ENCODE data around the gene CLRN1. TPM values are rescaled to one million over a fixed set of nuclear protein-coding genes. Genes with fewer than 3 reads are reported as not detected.

CLRN1 gene
- total and polyA plus RNA-seq, 4 donors: not detected

GRCh38 chr3:150920236-150920635 lies 52.3 kb downstream of the CLRN1 start:
- Histone ChIP-seq H3K4me1 (ENCODE audit: control insufficient read depth in 1 of 2, insufficient read depth in 2 of 2, low read length in 2 of 2) (no peaks in the 10 kb centered on the region), H3K4me3 (ENCODE audit: low read length in 2 of 2) (no peak overlapping the region), H3K27ac (ENCODE audit: low read depth in 1 of 2, low read length in 2 of 2) (no peak overlapping the region), H3K9me3 (ENCODE audit: control insufficient read depth, low read length) (no peaks in the 10 kb centered on the region), H3K27me3 (ENCODE audit: control insufficient read depth in 1 of 2, insufficient read depth in 2 of 2, low read length in 1 of 2) (no peaks in the 10 kb centered on the region), H3K36me3 (ENCODE audit: control insufficient read depth in 1 of 2, insufficient read depth in 2 of 2, low read length in 1 of 2) (no peaks in the 10 kb centered on the region)
- ATAC-seq (ENCODE audit: low FRiP score): no peak
- intact Hi-C loops (cut with DNase I): no loop called here
- 73 to 75% methylated on average over 2 of the region's 2 CpGs for WGBS, 2 donors
- DNase-seq: no peak

GRCh38 chr3:150917951-150918350 lies 54.6 kb downstream of the CLRN1 start:
- Histone ChIP-seq H3K27ac (ENCODE audit: low read depth in 1 of 2, low read length in 2 of 2) (no peak overlapping the region), H3K4me1 (ENCODE audit: control insufficient read depth in 1 of 2, insufficient read depth in 2 of 2, low read length in 2 of 2) (no peaks in the 10 kb centered on the region), H3K36me3 (ENCODE audit: control insufficient read depth in 1 of 2, insufficient read depth in 2 of 2, low read length in 1 of 2) (no peaks in the 10 kb centered on the region), H3K9me3 (ENCODE audit: control insufficient read depth, low read length) (no peaks in the 10 kb centered on the region), H3K27me3 (ENCODE audit: control insufficient read depth in 1 of 2, insufficient read depth in 2 of 2, low read length in 1 of 2) (no peaks in the 10 kb centered on the region), H3K4me3 (ENCODE audit: low read length in 2 of 2) (no peak overlapping the region)
- ATAC-seq (ENCODE audit: low FRiP score) (no peak), DNase-seq (no peak)
- WGBS, 2 donors: 20 to 27% methylated on average over 7 of the region's 7 CpGs
- intact Hi-C loops (cut with DNase I): no loop called here

- Histone ChIP-seq H3K36me3 (ENCODE audit: control insufficient read depth in 1 of 2, insufficient read depth in 2 of 2, low read length in 1 of 2) (no peaks in the 10 kb centered on the region), H3K9me3 (ENCODE audit: control insufficient read depth, low read length) (no peaks in the 10 kb centered on the region), H3K27me3 (ENCODE audit: control insufficient read depth in 1 of 2, insufficient read depth in 2 of 2, low read length in 1 of 2) (no peaks in the 10 kb centered on the region), H3K27ac (ENCODE audit: low read depth in 1 of 2, low read length in 2 of 2) (no peak overlapping the region), H3K4me1 (ENCODE audit: control insufficient read depth in 1 of 2, insufficient read depth in 2 of 2, low read length in 2 of 2) (no peaks in the 10 kb centered on the region), H3K4me3 (ENCODE audit: low read length in 2 of 2) (no peak overlapping the region)
- no peak for DNase-seq
- intact Hi-C loops (cut with DNase I): no loop called here
- 58 to 65% methylated on average over 4 of the region's 4 CpGs for WGBS, 2 donors
- ATAC-seq (ENCODE audit: low FRiP score): no peak
Measured at GRCh38 chr3:150913133-150913922, 59.2 kb downstream of the CLRN1 start.

DNA sequence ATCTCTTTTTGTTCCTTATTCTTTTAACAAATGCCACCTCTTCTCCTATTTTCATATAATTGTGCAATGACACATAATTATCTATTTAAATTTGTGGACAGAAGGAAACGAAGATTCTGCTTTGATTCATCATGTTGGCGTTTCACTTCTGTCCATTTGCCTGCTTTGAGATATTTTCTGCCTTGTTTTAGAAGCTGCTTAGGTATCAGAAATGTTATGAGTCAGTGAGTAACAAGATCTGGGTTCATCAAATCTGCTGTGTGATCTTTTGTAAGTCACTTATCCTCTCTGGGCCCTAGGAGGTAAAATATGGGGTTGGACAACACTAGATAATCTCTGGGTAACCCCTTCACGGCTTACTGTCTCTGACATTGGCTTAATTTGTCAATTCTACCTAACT lies 60.0 kb downstream of the CLRN1 start:
- H3K9me3 ChIP-seq (ENCODE audit: control insufficient read depth, low read length): no peaks in the 10 kb centered on the region
- H3K4me1 ChIP-seq (ENCODE audit: control insufficient read depth in 1 of 2, insufficient read depth in 2 of 2, low read length in 2 of 2): no peaks in the 10 kb centered on the region
- H3K36me3 ChIP-seq (ENCODE audit: control insufficient read depth in 1 of 2, insufficient read depth in 2 of 2, low read length in 1 of 2): no peaks in the 10 kb centered on the region
- ATAC-seq (ENCODE audit: low FRiP score): no peak
- no peak overlapping the region for H3K27ac ChIP-seq (ENCODE audit: low read depth in 1 of 2, low read length in 2 of 2)
- no peak overlapping the region for H3K4me3 ChIP-seq (ENCODE audit: low read length in 2 of 2)
- intact Hi-C loops (cut with DNase I): no loop called here
- H3K27me3 ChIP-seq (ENCODE audit: control insufficient read depth in 1 of 2, insufficient read depth in 2 of 2, low read length in 1 of 2): no peaks in the 10 kb centered on the region
- 82 to 84% methylated on average over 3 of the region's 3 CpGs for WGBS, 2 donors
- no peak for DNase-seq

DNA sequence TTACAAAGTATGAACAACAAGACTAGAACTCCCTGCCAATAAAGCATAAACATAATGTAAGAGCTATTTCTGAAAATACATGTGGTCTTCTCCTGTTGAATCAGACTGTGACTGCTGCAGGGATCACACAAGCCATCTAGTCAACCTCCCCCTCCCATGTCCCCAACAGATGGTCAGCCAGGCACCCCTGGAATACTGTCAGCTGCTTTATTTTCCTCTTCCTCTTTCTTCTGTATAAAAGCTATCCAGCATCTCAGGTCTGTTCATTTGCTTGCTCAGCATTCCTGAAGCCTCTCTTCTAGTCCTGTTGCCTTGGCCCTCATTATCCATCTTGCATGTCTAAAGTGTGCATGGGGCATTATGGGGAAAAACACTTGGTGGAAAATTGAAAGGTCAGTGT lies 60.8 kb downstream of the CLRN1 start:
- Histone ChIP-seq H3K36me3 (ENCODE audit: control insufficient read depth in 1 of 2, insufficient read depth in 2 of 2, low read length in 1 of 2) (no peaks in the 10 kb centered on the region), H3K4me3 (ENCODE audit: low read length in 2 of 2) (no peak overlapping the region), H3K27ac (ENCODE audit: low read depth in 1 of 2, low read length in 2 of 2) (no peak overlapping the region), H3K9me3 (ENCODE audit: control insufficient read depth, low read length) (peaks cover 1% of the 10 kb centered on the region), H3K4me1 (ENCODE audit: control insufficient read depth in 1 of 2, insufficient read depth in 2 of 2, low read length in 2 of 2) (no peaks in the 10 kb centered on the region), H3K27me3 (ENCODE audit: control insufficient read depth in 1 of 2, insufficient read depth in 2 of 2, low read length in 1 of 2) (no peaks in the 10 kb centered on the region)
- intact Hi-C loops (cut with DNase I): no loop called here
- ATAC-seq (ENCODE audit: low FRiP score) (no peak), DNase-seq (no peak)

DNA sequence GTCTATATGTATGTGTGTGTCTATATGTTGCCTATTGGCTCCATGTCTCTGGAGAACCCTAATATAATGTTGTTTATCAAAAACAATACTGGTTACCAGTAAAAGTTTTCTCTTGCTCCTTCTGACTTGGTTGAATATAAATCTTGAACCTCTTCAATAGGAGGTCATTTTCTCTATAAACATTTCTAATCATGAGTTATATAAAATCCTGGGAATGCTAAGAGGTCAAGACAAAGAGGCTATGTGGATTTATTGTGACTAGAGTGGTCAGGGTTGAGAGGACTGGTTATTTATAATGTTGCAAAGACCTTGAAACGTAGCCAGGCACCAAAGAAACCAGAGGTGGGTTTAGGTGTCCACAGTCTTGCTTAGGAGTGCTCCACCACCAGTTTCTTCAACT lies 66.1 kb downstream of the CLRN1 start:
- no peaks in the 10 kb centered on the region for H3K36me3 ChIP-seq (ENCODE audit: control insufficient read depth in 1 of 2, insufficient read depth in 2 of 2, low read length in 1 of 2)
- DNase-seq (no peak), ATAC-seq (ENCODE audit: low FRiP score) (no peak)
- H3K27ac ChIP-seq (ENCODE audit: low read depth in 1 of 2, low read length in 2 of 2): no peak overlapping the region
- no peak overlapping the region for H3K4me3 ChIP-seq (ENCODE audit: low read length in 2 of 2)
- H3K4me1 ChIP-seq (ENCODE audit: control insufficient read depth in 1 of 2, insufficient read depth in 2 of 2, low read length in 2 of 2): no peaks in the 10 kb centered on the region
- no peaks in the 10 kb centered on the region for H3K27me3 ChIP-seq (ENCODE audit: control insufficient read depth in 1 of 2, insufficient read depth in 2 of 2, low read length in 1 of 2)
- peaks cover 1% of the 10 kb centered on the region for H3K9me3 ChIP-seq (ENCODE audit: control insufficient read depth, low read length)
- WGBS, 2 donors: 48 to 64% methylated on average over 1 of the region's 1 CpG
- intact Hi-C loops (cut with DNase I): no loop called here

GRCh38 chr3:150905746-150906145 lies 66.8 kb downstream of the CLRN1 start:
- Histone ChIP-seq H3K27me3 (ENCODE audit: control insufficient read depth in 1 of 2, insufficient read depth in 2 of 2, low read length in 1 of 2) (no peaks in the 10 kb centered on the region), H3K36me3 (ENCODE audit: control insufficient read depth in 1 of 2, insufficient read depth in 2 of 2, low read length in 1 of 2) (no peaks in the 10 kb centered on the region), H3K27ac (ENCODE audit: low read depth in 1 of 2, low read length in 2 of 2) (no peak overlapping the region), H3K9me3 (ENCODE audit: control insufficient read depth, low read length) (peaks cover 1% of the 10 kb centered on the region), H3K4me3 (ENCODE audit: low read length in 2 of 2) (no peak overlapping the region), H3K4me1 (ENCODE audit: control insufficient read depth in 1 of 2, insufficient read depth in 2 of 2, low read length in 2 of 2) (no peaks in the 10 kb centered on the region)
- WGBS, 2 donors: 41 to 53% methylated on average over 1 of the region's 1 CpG
- DNase-seq (no peak), ATAC-seq (ENCODE audit: low FRiP score) (no peak)
- intact Hi-C loops (cut with DNase I): no loop called here

- ATAC-seq (ENCODE audit: low FRiP score) (no peak), DNase-seq (no peak)
- Histone ChIP-seq H3K4me1 (ENCODE audit: control insufficient read depth in 1 of 2, insufficient read depth in 2 of 2, low read length in 2 of 2) (no peaks in the 10 kb centered on the region), H3K36me3 (ENCODE audit: control insufficient read depth in 1 of 2, insufficient read depth in 2 of 2, low read length in 1 of 2) (no peaks in the 10 kb centered on the region), H3K27ac (ENCODE audit: low read depth in 1 of 2, low read length in 2 of 2) (no peak within 1 kb of the TSS), H3K4me3 (ENCODE audit: low read length in 2 of 2) (no peak within 1 kb of the TSS), H3K27me3 (ENCODE audit: control insufficient read depth in 1 of 2, insufficient read depth in 2 of 2, low read length in 1 of 2) (no peaks in the 10 kb centered on the region), H3K9me3 (ENCODE audit: control insufficient read depth, low read length) (peaks cover 1% of the 10 kb centered on the region)
- intact Hi-C loops (cut with DNase I): no loop called here
- WGBS, 2 donors: 78 to 79% methylated on average over 4 of the region's 4 CpGs
Measured at GRCh38 chr3:150905339-150905738, 67.2 kb downstream of the CLRN1 start, which contains the start of gene MINDY4B. Gene MINDY4B, minus strand, starts transcription at chr3:150905439. Its CDS starts 0 bp downstream, at chr3:150905439.

- Histone ChIP-seq H3K36me3 (ENCODE audit: control insufficient read depth in 1 of 2, insufficient read depth in 2 of 2, low read length in 1 of 2) (no peaks in the 10 kb centered on the region), H3K9me3 (ENCODE audit: control insufficient read depth, low read length) (peaks cover 1% of the 10 kb centered on the region), H3K4me1 (ENCODE audit: control insufficient read depth in 1 of 2, insufficient read depth in 2 of 2, low read length in 2 of 2) (no peaks in the 10 kb centered on the region), H3K27me3 (ENCODE audit: control insufficient read depth in 1 of 2, insufficient read depth in 2 of 2, low read length in 1 of 2) (no peaks in the 10 kb centered on the region), H3K4me3 (ENCODE audit: low read length in 2 of 2) (no peak overlapping the region), H3K27ac (ENCODE audit: low read depth in 1 of 2, low read length in 2 of 2) (no peak overlapping the region)
- ATAC-seq (ENCODE audit: low FRiP score) (no peak), DNase-seq (no peak)
- intact Hi-C loops (cut with DNase I): no loop called here
- WGBS, 2 donors: 70 to 76% methylated on average over 2 of the region's 2 CpGs
Measured at GRCh38 chr3:150902988-150903387, 69.5 kb downstream of the CLRN1 start.

Data from aorta (tissue), 5 donors.